Kidney epithelial cell (primary cell): Measurements from ENCODE around the gene SH3BGRL3. TPM values are rescaled to one million over a fixed set of nuclear protein-coding genes. Genes with fewer than 3 reads are reported as not detected.

Source experiments
- DNase-seq: peaks from one replicate; pipeline ENCODE4 v3.0.0-alpha.2; 2010; ENCODE audit warnings: low read depth
- H3K27me3 ChIP-seq: 2 replicates; pipeline ENCODE4 v1.6.0; 2011; ENCODE audit warnings: low read length; ENCODE audit not compliant: control insufficient read depth, insufficient read depth
- H3K36me3 ChIP-seq: 2 replicates; pipeline ENCODE4 v1.5.1; 2011; ENCODE audit warnings: low read length; ENCODE audit not compliant: control insufficient read depth, insufficient read depth
- H3K4me3 ChIP-seq: 2 replicates; pipeline ENCODE4 v1.5.1; 2011; ENCODE audit warnings: low read depth, mild to moderate bottlenecking, control low read depth, low read length
- CTCF ChIP-seq: IDR thresholded peaks from 2 replicates; pipeline ENCODE4 v1.5.1; 2011; ENCODE audit warnings: mild to moderate bottlenecking, moderate library complexity, low read length, control low read depth, inconsistent platforms; ENCODE audit not compliant: insufficient read depth, poor library complexity, severe bottlenecking
- total RNA-seq: library from RNA; depleted of rRNA; stranded (reverse); fragments of >200 nt; gene quantifications from 2 replicates; pipeline ENCODE4 v1.2.3, GENCODE V29; 2015

Gene SH3BGRL3
- total RNA-seq, 1 donor from 2014 or later, result 113 TPM

GRCh38 chr1:26283279-26283853, 3.5 kb downstream of the SH3BGRL3 start:
- TF ChIP-seq CTCF, result no peak
- Histone ChIP-seq H3K36me3 (no peaks in the 10 kb centered on the region), H3K27me3 (no peaks in the 10 kb centered on the region), H3K4me3 (no peak overlapping the region)
- no peak for DNase-seq

- DNase-seq, result no peak
- Histone ChIP-seq H3K27me3 (no peaks in the 10 kb centered on the region), H3K4me3 (no peak overlapping the region), H3K36me3 (no peaks in the 10 kb centered on the region)
- TF ChIP-seq CTCF, result no peak
These were observed 4.1 kb downstream of the SH3BGRL3 start for GRCh38 chr1:26283871-26284596.

DNA sequence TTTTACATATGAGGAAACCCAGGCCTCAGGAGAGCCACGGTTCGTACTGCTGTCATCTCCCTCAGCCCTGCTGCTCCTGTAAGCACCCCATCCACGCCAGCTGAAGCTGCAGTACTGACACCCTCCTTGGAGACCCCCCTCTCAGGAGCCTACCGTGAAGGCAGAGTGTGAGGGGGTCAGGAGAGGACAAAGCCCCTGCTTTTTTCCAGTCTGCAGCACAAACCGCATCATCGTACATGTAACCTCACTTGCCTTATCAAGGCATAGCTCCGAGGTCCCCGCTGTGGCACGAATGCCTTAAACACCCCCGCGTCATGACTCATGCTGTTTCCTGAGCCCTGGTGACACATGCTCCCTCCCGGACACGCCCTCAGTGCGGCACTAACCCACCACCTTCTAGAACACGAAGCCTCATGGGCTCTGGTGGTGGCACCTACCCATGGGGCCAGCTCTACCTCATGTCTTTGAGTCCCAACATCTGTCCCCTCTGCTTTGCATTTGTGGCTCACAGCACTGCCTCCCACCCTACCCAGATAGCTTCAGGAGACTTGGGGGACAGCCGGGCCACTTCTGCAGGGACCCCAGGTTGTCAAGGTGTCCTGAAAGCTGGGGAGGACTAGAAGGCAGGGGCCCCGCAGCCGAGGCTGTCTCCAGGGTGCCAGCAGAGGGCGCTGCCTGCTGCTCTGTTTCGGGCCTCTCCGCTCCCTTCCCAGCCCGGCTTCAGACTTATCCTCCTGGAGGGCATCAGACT, 4.9 kb downstream of the SH3BGRL3 start:
- peak; percentile 71 for TF ChIP-seq CTCF
- no peak overlapping the region for H3K4me3 ChIP-seq
- peak; percentile 86 for DNase-seq
- no peaks in the 10 kb centered on the region for H3K36me3 ChIP-seq
- no peaks in the 10 kb centered on the region for H3K27me3 ChIP-seq

DNA sequence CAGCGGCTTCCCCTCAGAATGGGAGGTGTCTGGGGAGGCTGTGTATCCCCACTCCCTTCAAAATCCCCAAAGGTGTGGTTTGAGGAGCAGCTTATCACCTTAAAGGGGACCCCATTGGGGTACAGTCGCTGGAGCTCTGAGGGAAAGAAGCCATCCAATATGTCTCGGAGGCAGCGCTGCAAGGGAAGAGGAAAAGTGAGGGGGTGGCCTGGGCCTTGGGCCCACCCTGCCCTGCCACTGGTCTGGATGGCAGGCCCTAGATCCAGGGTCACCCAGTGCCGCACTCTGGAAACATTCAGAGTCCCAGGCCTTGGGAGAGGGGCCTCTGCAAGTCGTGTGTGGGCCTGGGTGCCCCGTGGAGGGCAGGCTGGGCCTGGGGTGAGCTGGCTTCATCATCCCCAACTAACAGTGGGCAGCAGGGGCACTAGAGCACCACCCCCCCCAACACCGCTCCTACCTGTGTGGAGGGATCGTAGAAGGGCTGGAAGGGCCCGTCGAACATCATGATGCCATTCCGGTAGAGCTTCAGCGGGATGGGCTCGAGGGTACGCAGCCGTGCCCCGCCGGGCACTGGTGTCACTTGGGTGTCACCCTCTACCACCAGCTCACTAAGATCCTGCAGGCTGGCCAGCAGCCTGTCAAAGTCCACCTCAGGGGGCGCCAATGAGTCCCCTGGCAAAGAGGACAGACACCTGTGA, 5.6 kb downstream of the SH3BGRL3 start:
- H3K4me3 ChIP-seq, result no peak overlapping the region
- H3K27me3 ChIP-seq, result no peaks in the 10 kb centered on the region
- DNase-seq, result no peak
- peak; percentile 27 for TF ChIP-seq CTCF
- H3K36me3 ChIP-seq, result no peaks in the 10 kb centered on the region

DNA sequence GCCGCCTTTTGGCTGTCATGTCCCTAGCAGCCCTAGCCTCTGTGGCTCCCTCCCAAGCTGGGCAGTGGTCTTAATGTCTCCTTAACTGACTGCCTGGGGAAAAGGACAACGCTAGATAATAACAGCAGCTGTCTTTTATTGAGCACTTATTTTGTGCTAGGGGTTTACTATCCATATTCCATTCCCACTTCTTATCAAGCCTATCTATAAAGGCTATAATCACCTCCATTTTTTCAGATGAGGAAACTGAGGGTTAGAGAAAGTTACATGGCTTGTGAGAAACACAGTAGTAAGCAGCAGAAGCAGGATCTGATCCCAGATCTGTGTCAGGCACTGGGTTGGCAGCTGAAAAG, 6.2 kb downstream of the SH3BGRL3 start:
- Histone ChIP-seq H3K36me3 (no peaks in the 10 kb centered on the region), H3K27me3 (no peaks in the 10 kb centered on the region), H3K4me3 (no peak overlapping the region)
- no peak for TF ChIP-seq CTCF
- DNase-seq, result no peak
